MM.1S (cell line): ENCODE measurements around the gene LMNA.

Experiments
- DNase-seq: peaks from one replicate; pipeline ENCODE4 v3.0.0-alpha.2; 2015
- H2AFZ ChIP-seq: fragments of 300-600 bp; sonication (generic); 2 replicates; pipeline ENCODE4 v1.6.0; 2016; ENCODE audit warnings: antibody characterized with exemption, low read length
- H3F3A ChIP-seq: fragments of 300-600 bp; sonication (generic); 2 replicates; pipeline ENCODE4 v1.6.1; 2016; ENCODE audit warnings: mild to moderate bottlenecking, antibody characterized with exemption, low read length, moderate library complexity, mixed read lengths; ENCODE audit not compliant: insufficient read depth
- H3K27ac ChIP-seq: fragments of 300-600 bp; sonication (generic); 2 replicates; pipeline ENCODE4 v1.5.1; 2016; ENCODE audit warnings: mild to moderate bottlenecking, low read length
- H3K27me3 ChIP-seq: fragments of 300-600 bp; sonication (generic); replicated peaks from 2 replicates; pipeline ENCODE4 v1.6.0; 2016; ENCODE audit warnings: low read length; ENCODE audit not compliant: insufficient read depth
- H3K36me3 ChIP-seq: fragments of 300-600 bp; sonication (generic); replicated peaks from 2 replicates; pipeline ENCODE4 v1.6.1; 2016; ENCODE audit warnings: mild to moderate bottlenecking, low read length, mixed read lengths; ENCODE audit not compliant: insufficient read depth
- H3K4me1 ChIP-seq: fragments of 300-600 bp; sonication (generic); 2 replicates; pipeline ENCODE4 v1.6.1; 2016; ENCODE audit warnings: low read length, mixed read lengths
- H3K4me2 ChIP-seq: fragments of 300-600 bp; sonication (generic); 2 replicates; pipeline ENCODE4 v1.6.0; 2016; ENCODE audit warnings: low read depth, low read length
- H3K4me3 ChIP-seq: fragments of 300-600 bp; sonication (generic); 2 replicates; pipeline ENCODE4 v1.5.1; 2016; ENCODE audit warnings: low read length, mixed read lengths
- H3K79me2 ChIP-seq: fragments of 300-600 bp; sonication (generic); 2 replicates; pipeline ENCODE4 v1.6.1; 2016; ENCODE audit warnings: mixed run types, low read length, mixed read lengths
- H3K9ac ChIP-seq: fragments of 300-600 bp; sonication (generic); 2 replicates; pipeline ENCODE4 v1.6.1; 2016; ENCODE audit warnings: low read length, mixed read lengths
- H3K9me2 ChIP-seq: fragments of 300-600 bp; sonication (generic); replicated peaks from 2 replicates; pipeline ENCODE4 v1.6.1; 2016; ENCODE audit warnings: mild to moderate bottlenecking, low read length, mixed read lengths; ENCODE audit not compliant: insufficient read depth
- H3K9me3 ChIP-seq: fragments of 300-600 bp; sonication (generic); replicated peaks from 2 replicates; pipeline ENCODE4 v1.6.1; 2016; ENCODE audit warnings: mild to moderate bottlenecking, low read length, mixed read lengths; ENCODE audit not compliant: insufficient read depth
- H4K20me1 ChIP-seq: fragments of 300-600 bp; sonication (generic); 2 replicates; pipeline ENCODE4 v1.6.1; 2016; ENCODE audit warnings: mild to moderate bottlenecking, low read length, moderate library complexity, mixed read lengths; ENCODE audit not compliant: insufficient read depth
- CTCF ChIP-seq: fragments of 300-600 bp; sonication (generic); IDR thresholded peaks from 2 replicates; pipeline ENCODE4 v1.5.1; 2016; ENCODE audit warnings: antibody characterized with exemption, low read length, mixed read lengths
- EZH2 ChIP-seq: fragments of 300-600 bp; sonication (generic); optimal IDR thresholded peaks from 2 replicates; pipeline ENCODE3; 2017; ENCODE audit warnings: low read depth, mild to moderate bottlenecking, antibody characterized with exemption, low read length, mixed read lengths
- EZH2phosphoT487 ChIP-seq: fragments of 300-600 bp; sonication (generic); IDR thresholded peaks from 2 replicates; pipeline ENCODE4 v1.6.1; 2018; ENCODE audit warnings: antibody characterized with exemption, low read length

LMNA gene

DNA sequence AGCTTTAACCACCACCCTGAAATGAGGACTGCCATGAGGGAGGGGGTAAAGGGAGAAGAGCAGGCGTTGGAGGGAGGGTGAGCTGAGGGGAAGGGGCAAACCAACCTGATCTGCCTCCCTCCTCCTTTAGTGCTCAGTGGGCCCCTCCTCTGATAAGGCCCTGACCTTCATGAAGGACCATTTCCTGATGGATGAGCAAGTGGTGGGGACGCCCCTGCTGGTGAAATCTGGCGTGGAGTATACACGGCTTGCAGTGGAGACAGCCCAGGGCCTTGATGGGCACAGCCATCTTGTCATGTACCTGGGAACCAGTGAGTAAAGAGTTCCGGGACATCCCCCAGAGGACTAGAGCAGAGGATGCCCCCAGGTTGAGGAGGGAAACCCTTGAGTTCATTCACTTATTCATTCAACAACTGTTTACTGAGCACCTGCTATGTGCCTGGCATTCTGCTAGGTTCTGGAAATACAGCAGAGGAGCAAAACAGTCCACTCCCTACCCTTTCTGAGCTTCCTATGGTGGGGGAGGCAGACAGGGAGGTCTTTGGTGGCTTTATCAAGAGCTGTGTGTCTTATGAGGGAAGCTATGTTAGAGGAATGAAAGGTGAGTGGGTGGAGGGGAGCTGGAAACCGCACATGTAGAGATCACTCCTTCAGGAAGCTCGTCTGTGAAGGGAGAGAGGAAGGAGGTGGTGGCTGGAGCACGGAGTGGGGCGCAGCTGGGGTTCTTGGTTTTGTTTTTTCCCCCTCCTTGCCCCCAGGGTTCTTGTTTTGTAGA lies 58.4 kb downstream of the LMNA start:
- Histone ChIP-seq H3K9me3 (no peaks in the 10 kb centered on the region), H4K20me1 (0 out of 2 replicates have a peak, but pooled peaks cover 6% of the 10 kb centered on the region), H3K9ac (no peak overlapping the region), H3K9me2 (no peaks in the 10 kb centered on the region), H3K27ac (no peak overlapping the region), H3K4me1 (no peaks in the 10 kb centered on the region), H3K4me2 (no peak overlapping the region), H3K36me3 (peaks cover 63% of the 10 kb centered on the region), H3F3A (peaks cover 14% of the 10 kb centered on the region), H2AFZ (no peak overlapping the region), H3K79me2 (peaks cover 53% of the 10 kb centered on the region), H3K27me3 (no peaks in the 10 kb centered on the region), H3K4me3 (no peak overlapping the region)
- no peak for TF ChIP-seq CTCF
- no peak for TF ChIP-seq EZH2phosphoT487
- no peak for TF ChIP-seq EZH2
- DNase-seq, result no peak

DNA sequence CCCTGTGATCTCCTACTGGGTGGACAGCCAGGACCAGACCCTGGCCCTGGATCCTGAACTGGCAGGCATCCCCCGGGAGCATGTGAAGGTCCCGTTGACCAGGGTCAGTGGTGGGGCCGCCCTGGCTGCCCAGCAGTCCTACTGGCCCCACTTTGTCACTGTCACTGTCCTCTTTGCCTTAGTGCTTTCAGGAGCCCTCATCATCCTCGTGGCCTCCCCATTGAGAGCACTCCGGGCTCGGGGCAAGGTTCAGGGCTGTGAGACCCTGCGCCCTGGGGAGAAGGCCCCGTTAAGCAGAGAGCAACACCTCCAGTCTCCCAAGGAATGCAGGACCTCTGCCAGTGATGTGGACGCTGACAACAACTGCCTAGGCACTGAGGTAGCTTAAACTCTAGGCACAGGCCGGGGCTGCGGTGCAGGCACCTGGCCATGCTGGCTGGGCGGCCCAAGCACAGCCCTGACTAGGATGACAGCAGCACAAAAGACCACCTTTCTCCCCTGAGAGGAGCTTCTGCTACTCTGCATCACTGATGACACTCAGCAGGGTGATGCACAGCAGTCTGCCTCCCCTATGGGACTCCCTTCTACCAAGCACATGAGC lies 62.2 kb downstream of the LMNA start:
- Histone ChIP-seq H3K9me2 (no peaks in the 10 kb centered on the region), H3K9ac (no peak overlapping the region), H2AFZ (no peak overlapping the region), H3K36me3 (peaks cover 50% of the 10 kb centered on the region), H3K4me2 (no peak overlapping the region), H3K4me1 (no peaks in the 10 kb centered on the region), H4K20me1 (no peaks in the 10 kb centered on the region), H3K27ac (no peak overlapping the region), H3K79me2 (peaks cover 31% of the 10 kb centered on the region), H3K9me3 (no peaks in the 10 kb centered on the region), H3K4me3 (no peak overlapping the region), H3K27me3 (no peaks in the 10 kb centered on the region), H3F3A (peaks cover 20% of the 10 kb centered on the region)
- TF ChIP-seq EZH2phosphoT487, result no peak
- no peak for TF ChIP-seq CTCF
- TF ChIP-seq EZH2, result no peak
- DNase-seq, result no peak

- no peaks in the 10 kb centered on the region for H3K4me1 ChIP-seq
- peaks cover 41% of the 10 kb centered on the region for H3K36me3 ChIP-seq
- DNase-seq, result no peak
- no peaks in the 10 kb centered on the region for H3K27me3 ChIP-seq
- no peaks in the 10 kb centered on the region for H3K9me3 ChIP-seq
- no peak overlapping the region for H3K4me2 ChIP-seq
- no peak overlapping the region for H2AFZ ChIP-seq
- H3K9me2 ChIP-seq, result no peaks in the 10 kb centered on the region
- no peak overlapping the region for H3K27ac ChIP-seq
- H3K9ac ChIP-seq, result no peak overlapping the region
- peaks cover 13% of the 10 kb centered on the region for H3F3A ChIP-seq
- H4K20me1 ChIP-seq, result no peaks in the 10 kb centered on the region
- H3K4me3 ChIP-seq, result no peak overlapping the region
- no peak for TF ChIP-seq EZH2phosphoT487
- no peak for TF ChIP-seq EZH2
- H3K79me2 ChIP-seq, result peaks cover 22% of the 10 kb centered on the region
Observed at GRCh38 chr1:156177919-156178654, 63.6 kb downstream of the LMNA start.
